GM23338 (cell line): ENCODE results near the gene KIAA1217.

Experiments used
- CREB1 ChIP-seq: fragments of 250-450 bp; sonication (Bioruptor Pico); IDR thresholded peaks from 2 replicates; pipeline ENCODE4 v1.5.0; 2020; ENCODE audit warnings: low read depth, mild to moderate bottlenecking, moderate library complexity
- CTCF ChIP-seq, 2 experiments: fragments of 200-600 bp in 1 of 2; sonication (generic) in 1 of 2; conservative IDR thresholded peaks; 2 replicates each; pipeline versions ENCODE4 v1.5.1 to v1.6.1; 2016 to 2017; ENCODE audit warnings: antibody characterized with exemption in 2 of 2, low read depth in 2 of 2, mild to moderate bottlenecking in 2 of 2, moderate library complexity in 1 of 2
- ETS1 ChIP-seq: IDR thresholded peaks from 2 replicates; pipeline ENCODE4 v1.6.1; 2016; ENCODE audit warnings: antibody characterized with exemption
- EZH2 ChIP-seq: fragments of 200-600 bp; sonication (generic); IDR thresholded peaks from one replicate; pipeline ENCODE4 v1.8.0; 2017; ENCODE audit warnings: antibody characterized with exemption, mild to moderate bottlenecking, low read depth; ENCODE audit not compliant: unreplicated experiment
- EZH2phosphoT487 ChIP-seq: fragments of 200-600 bp; sonication (generic); IDR thresholded peaks from one replicate; pipeline ENCODE4 v1.8.1; 2018; ENCODE audit warnings: antibody characterized with exemption; ENCODE audit not compliant: unreplicated experiment
- JUNB ChIP-seq: IDR thresholded peaks from one replicate; pipeline ENCODE4 v1.6.1; 2016; ENCODE audit warnings: antibody characterized with exemption; ENCODE audit not compliant: unreplicated experiment
- NANOG ChIP-seq: IDR thresholded peaks from 2 replicates; pipeline ENCODE4 v1.6.1; 2016; ENCODE audit warnings: antibody characterized with exemption, borderline replicate concordance
- POLR2AphosphoS5 ChIP-seq: IDR thresholded peaks from 2 replicates; pipeline ENCODE4 v1.6.1; 2016; ENCODE audit warnings: antibody characterized with exemption, low read depth
- REST ChIP-seq: IDR thresholded peaks from one replicate; pipeline ENCODE4 v1.6.1; 2018; ENCODE audit warnings: antibody characterized with exemption; ENCODE audit not compliant: unreplicated experiment
- STAT1 ChIP-seq: IDR thresholded peaks from one replicate; pipeline ENCODE4 v1.6.1; 2016; ENCODE audit warnings: antibody characterized with exemption; ENCODE audit not compliant: unreplicated experiment
- ZNF114 ChIP-seq: fragments of 250-450 bp; sonication (Bioruptor Pico); IDR thresholded peaks from 2 replicates; pipeline ENCODE4 v1.5.0; 2020; ENCODE audit warnings: mild to moderate bottlenecking, moderate library complexity

GRCh38 chr10:24235471-24235870 is 26.5 kb downstream of the KIAA1217 start:
- TF ChIP-seq EZH2, result no peak
- TF ChIP-seq POLR2AphosphoS5, result no peak
- no peak for TF ChIP-seq CTCF (conservative IDR thresholded peaks at IDR 0.05; ENCODE audit: low read depth in 2 of 2)
- TF ChIP-seq REST, result no peak
- TF ChIP-seq EZH2phosphoT487, result no peak
- no peak for TF ChIP-seq CREB1
- TF ChIP-seq JUNB, result no peak
- TF ChIP-seq ZNF114 (CRISPR knock-in tag), result no peak
- TF ChIP-seq ETS1, result no peak
- no peak for TF ChIP-seq NANOG
- no peak for TF ChIP-seq STAT1
